MM.1S (cell line): ENCODE data around the gene CTBP1.

ENCODE experiments used
- DNase-seq: peaks from one replicate; pipeline ENCODE4 v3.0.0-alpha.2; 2015
- H2AFZ ChIP-seq: fragments of 300-600 bp; sonication (generic); 2 replicates; pipeline ENCODE4 v1.6.0; 2016; ENCODE audit warnings: antibody characterized with exemption, low read length
- H3F3A ChIP-seq: fragments of 300-600 bp; sonication (generic); 2 replicates; pipeline ENCODE4 v1.6.1; 2016; ENCODE audit warnings: mild to moderate bottlenecking, antibody characterized with exemption, low read length, moderate library complexity, mixed read lengths; ENCODE audit not compliant: insufficient read depth
- H3K27ac ChIP-seq: fragments of 300-600 bp; sonication (generic); 2 replicates; pipeline ENCODE4 v1.5.1; 2016; ENCODE audit warnings: mild to moderate bottlenecking, low read length
- H3K27me3 ChIP-seq: fragments of 300-600 bp; sonication (generic); replicated peaks from 2 replicates; pipeline ENCODE4 v1.6.0; 2016; ENCODE audit warnings: low read length; ENCODE audit not compliant: insufficient read depth
- H3K36me3 ChIP-seq: fragments of 300-600 bp; sonication (generic); replicated peaks from 2 replicates; pipeline ENCODE4 v1.6.1; 2016; ENCODE audit warnings: mild to moderate bottlenecking, low read length, mixed read lengths; ENCODE audit not compliant: insufficient read depth
- H3K4me1 ChIP-seq: fragments of 300-600 bp; sonication (generic); 2 replicates; pipeline ENCODE4 v1.6.1; 2016; ENCODE audit warnings: low read length, mixed read lengths
- H3K4me2 ChIP-seq: fragments of 300-600 bp; sonication (generic); 2 replicates; pipeline ENCODE4 v1.6.0; 2016; ENCODE audit warnings: low read depth, low read length
- H3K4me3 ChIP-seq: fragments of 300-600 bp; sonication (generic); 2 replicates; pipeline ENCODE4 v1.5.1; 2016; ENCODE audit warnings: low read length, mixed read lengths
- H3K79me2 ChIP-seq: fragments of 300-600 bp; sonication (generic); 2 replicates; pipeline ENCODE4 v1.6.1; 2016; ENCODE audit warnings: mixed run types, low read length, mixed read lengths
- H3K9ac ChIP-seq: fragments of 300-600 bp; sonication (generic); 2 replicates; pipeline ENCODE4 v1.6.1; 2016; ENCODE audit warnings: low read length, mixed read lengths
- H3K9me2 ChIP-seq: fragments of 300-600 bp; sonication (generic); replicated peaks from 2 replicates; pipeline ENCODE4 v1.6.1; 2016; ENCODE audit warnings: mild to moderate bottlenecking, low read length, mixed read lengths; ENCODE audit not compliant: insufficient read depth
- H3K9me3 ChIP-seq: fragments of 300-600 bp; sonication (generic); replicated peaks from 2 replicates; pipeline ENCODE4 v1.6.1; 2016; ENCODE audit warnings: mild to moderate bottlenecking, low read length, mixed read lengths; ENCODE audit not compliant: insufficient read depth
- H4K20me1 ChIP-seq: fragments of 300-600 bp; sonication (generic); 2 replicates; pipeline ENCODE4 v1.6.1; 2016; ENCODE audit warnings: mild to moderate bottlenecking, low read length, moderate library complexity, mixed read lengths; ENCODE audit not compliant: insufficient read depth
- EZH2 ChIP-seq: fragments of 300-600 bp; sonication (generic); optimal IDR thresholded peaks from 2 replicates; pipeline ENCODE3; 2017; ENCODE audit warnings: low read depth, mild to moderate bottlenecking, antibody characterized with exemption, low read length, mixed read lengths
- EZH2phosphoT487 ChIP-seq: fragments of 300-600 bp; sonication (generic); IDR thresholded peaks from 2 replicates; pipeline ENCODE4 v1.6.1; 2018; ENCODE audit warnings: antibody characterized with exemption, low read length
- TF ChIP-seq, protein P1 (sequence below): fragments of 300-600 bp; sonication (generic); IDR thresholded peaks from 2 replicates; pipeline ENCODE4 v1.5.1; 2016; ENCODE audit warnings: antibody characterized with exemption, low read length, mixed read lengths

The CTBP1 gene

DNA sequence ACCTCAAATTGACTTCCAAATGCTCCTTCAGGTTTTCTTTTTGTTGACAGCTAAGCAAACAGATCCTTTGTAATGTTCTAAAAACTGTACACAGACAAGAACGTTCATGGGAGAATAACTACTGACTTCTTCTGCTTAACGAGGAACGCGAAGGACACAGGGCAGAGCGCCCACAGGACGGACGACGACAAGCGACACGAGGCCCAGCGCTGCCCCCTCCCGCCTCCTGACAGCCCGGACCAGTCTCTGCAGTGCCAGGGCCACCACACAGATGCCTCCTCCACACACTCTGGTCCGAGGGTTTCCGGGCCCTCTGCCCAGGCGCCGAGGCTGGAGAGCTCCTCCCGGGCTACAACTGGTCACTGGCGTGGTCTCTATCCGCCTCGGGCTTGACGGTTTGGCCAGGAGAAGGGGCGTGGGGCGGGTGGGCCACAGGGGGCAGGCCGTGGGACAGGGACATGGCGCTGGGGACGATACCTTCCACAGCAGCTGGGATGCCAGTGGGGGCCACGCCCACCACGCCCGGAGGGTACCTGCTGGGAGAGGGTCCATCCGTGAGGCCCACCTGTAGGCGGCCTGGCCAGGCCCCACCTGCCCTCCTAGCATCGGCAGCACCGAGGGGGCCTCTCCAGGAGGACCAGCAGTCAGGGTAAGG lies 36.9 kb downstream of the CTBP1 start:
- H4K20me1 ChIP-seq = no peaks in the 10 kb centered on the region
- H3K9me3 ChIP-seq = no peaks in the 10 kb centered on the region
- H3K27me3 ChIP-seq = no peaks in the 10 kb centered on the region
- H3F3A ChIP-seq = peaks cover 23% of the 10 kb centered on the region
- no peak overlapping the region for H3K4me2 ChIP-seq
- TF ChIP-seq EZH2phosphoT487 = no peak
- TF ChIP-seq, protein P1, sequence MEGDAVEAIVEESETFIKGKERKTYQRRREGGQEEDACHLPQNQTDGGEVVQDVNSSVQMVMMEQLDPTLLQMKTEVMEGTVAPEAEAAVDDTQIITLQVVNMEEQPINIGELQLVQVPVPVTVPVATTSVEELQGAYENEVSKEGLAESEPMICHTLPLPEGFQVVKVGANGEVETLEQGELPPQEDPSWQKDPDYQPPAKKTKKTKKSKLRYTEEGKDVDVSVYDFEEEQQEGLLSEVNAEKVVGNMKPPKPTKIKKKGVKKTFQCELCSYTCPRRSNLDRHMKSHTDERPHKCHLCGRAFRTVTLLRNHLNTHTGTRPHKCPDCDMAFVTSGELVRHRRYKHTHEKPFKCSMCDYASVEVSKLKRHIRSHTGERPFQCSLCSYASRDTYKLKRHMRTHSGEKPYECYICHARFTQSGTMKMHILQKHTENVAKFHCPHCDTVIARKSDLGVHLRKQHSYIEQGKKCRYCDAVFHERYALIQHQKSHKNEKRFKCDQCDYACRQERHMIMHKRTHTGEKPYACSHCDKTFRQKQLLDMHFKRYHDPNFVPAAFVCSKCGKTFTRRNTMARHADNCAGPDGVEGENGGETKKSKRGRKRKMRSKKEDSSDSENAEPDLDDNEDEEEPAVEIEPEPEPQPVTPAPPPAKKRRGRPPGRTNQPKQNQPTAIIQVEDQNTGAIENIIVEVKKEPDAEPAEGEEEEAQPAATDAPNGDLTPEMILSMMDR = no peak
- TF ChIP-seq EZH2 = no peak
- peaks cover 27% of the 10 kb centered on the region for H3K79me2 ChIP-seq
- H3K9ac ChIP-seq = no peak overlapping the region
- no peak for DNase-seq
- H3K9me2 ChIP-seq = no peaks in the 10 kb centered on the region
- peaks cover 2% of the 10 kb centered on the region; the same call in 1 of the 2 replicates for H3K36me3 ChIP-seq
- H3K27ac ChIP-seq = no peak overlapping the region
- no peak overlapping the region for H2AFZ ChIP-seq
- H3K4me3 ChIP-seq = no peak overlapping the region
- peaks cover 29% of the 10 kb centered on the region for H3K4me1 ChIP-seq

DNA sequence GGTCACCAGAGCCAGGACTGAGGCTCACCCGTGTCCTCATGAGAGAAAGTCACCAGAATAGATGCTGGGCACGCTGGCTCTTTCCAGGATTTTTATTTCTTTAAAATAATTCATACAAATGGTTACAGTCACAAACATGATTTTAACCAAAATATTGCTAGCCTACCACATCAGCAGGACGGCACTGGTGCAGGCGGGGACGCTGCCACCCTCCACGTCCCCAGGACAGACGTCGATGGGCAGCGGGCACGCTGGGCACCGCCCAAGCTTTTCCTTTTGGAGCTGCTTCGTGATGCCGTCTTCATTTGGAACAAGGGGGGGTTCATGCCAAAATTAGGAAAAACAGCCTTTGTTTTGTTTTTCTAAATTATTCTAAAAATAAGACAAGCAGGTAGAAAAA lies 37.6 kb downstream of the CTBP1 start:
- no peak overlapping the region for H3K4me3 ChIP-seq
- H2AFZ ChIP-seq = no peak overlapping the region
- no peak overlapping the region for H3K9ac ChIP-seq
- H3K36me3 ChIP-seq = no peaks in the 10 kb centered on the region
- DNase-seq = no peak
- H3K27me3 ChIP-seq = no peaks in the 10 kb centered on the region
- peaks cover 17% of the 10 kb centered on the region for H3F3A ChIP-seq
- TF ChIP-seq EZH2 (no peak), EZH2phosphoT487 (no peak)
- TF ChIP-seq, protein P1 = no peak
- no peaks in the 10 kb centered on the region for H4K20me1 ChIP-seq
- peaks cover 21% of the 10 kb centered on the region for H3K79me2 ChIP-seq
- no peak overlapping the region for H3K4me2 ChIP-seq
- H3K27ac ChIP-seq = no peak overlapping the region
- no peaks in the 10 kb centered on the region for H3K9me3 ChIP-seq
- H3K9me2 ChIP-seq = no peaks in the 10 kb centered on the region
- peaks cover 22% of the 10 kb centered on the region for H3K4me1 ChIP-seq

DNA sequence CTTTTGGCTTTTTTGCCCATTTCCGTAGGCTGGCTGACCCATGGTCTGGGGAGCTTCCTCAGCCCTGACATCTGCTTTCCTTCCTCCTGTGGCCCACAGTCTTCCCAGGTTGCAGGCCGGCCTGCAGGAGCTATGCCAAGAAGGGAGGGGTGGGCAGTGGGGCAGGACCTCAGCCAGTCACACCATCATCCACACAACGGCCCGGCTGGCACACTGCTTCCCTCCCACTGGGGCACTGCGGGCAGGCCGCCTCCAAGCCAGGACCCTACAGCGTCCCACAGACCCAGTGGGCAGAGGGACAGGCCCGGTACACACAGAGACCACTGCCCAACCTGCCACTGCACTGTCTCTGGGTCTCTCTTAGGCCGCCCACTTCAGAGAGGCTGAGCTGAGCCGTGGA lies 38.0 kb downstream of the CTBP1 start:
- no peak for DNase-seq
- H3K4me2 ChIP-seq = no peak overlapping the region
- TF ChIP-seq, protein P1 = no peak
- no peak for TF ChIP-seq EZH2phosphoT487
- no peak for TF ChIP-seq EZH2
- H2AFZ ChIP-seq = no peak overlapping the region
- peaks cover 18% of the 10 kb centered on the region for H3K4me1 ChIP-seq
- H3K9ac ChIP-seq = no peak overlapping the region
- no peak overlapping the region for H3K4me3 ChIP-seq
- no peaks in the 10 kb centered on the region for H4K20me1 ChIP-seq
- H3K27ac ChIP-seq = no peak overlapping the region
- H3F3A ChIP-seq = peaks cover 13% of the 10 kb centered on the region
- H3K9me2 ChIP-seq = no peaks in the 10 kb centered on the region
- peaks cover 20% of the 10 kb centered on the region for H3K79me2 ChIP-seq
- H3K27me3 ChIP-seq = no peaks in the 10 kb centered on the region
- H3K9me3 ChIP-seq = no peaks in the 10 kb centered on the region
- no peaks in the 10 kb centered on the region for H3K36me3 ChIP-seq
